ENCODE results near the gene PTTG1.
"Not testable (repeated sequence)": the region's sequence is repeated elsewhere in the genome, so short reads cannot be mapped to it uniquely, and the experiment has no call there.

PTTG1 gene

GRCh38 chr5:160419458-160420330 is 2.0 kb upstream of the PTTG1 start:
- peak; percentile 4 for DNase-seq
- in situ Hi-C loops (cut with HindIII; ENCODE audit: low pct_ligation_motif_present, low pct_unique_long_range_greater_than_20kb, low sequenced_read_pairs) = no loop called here

- in situ Hi-C loops (cut with HindIII; ENCODE audit: low pct_ligation_motif_present, low pct_unique_long_range_greater_than_20kb, low sequenced_read_pairs) = no loop called here
- no peak for DNase-seq
Measured at GRCh38 chr5:160420331-160420610, 1.4 kb upstream of the PTTG1 start.

DNA sequence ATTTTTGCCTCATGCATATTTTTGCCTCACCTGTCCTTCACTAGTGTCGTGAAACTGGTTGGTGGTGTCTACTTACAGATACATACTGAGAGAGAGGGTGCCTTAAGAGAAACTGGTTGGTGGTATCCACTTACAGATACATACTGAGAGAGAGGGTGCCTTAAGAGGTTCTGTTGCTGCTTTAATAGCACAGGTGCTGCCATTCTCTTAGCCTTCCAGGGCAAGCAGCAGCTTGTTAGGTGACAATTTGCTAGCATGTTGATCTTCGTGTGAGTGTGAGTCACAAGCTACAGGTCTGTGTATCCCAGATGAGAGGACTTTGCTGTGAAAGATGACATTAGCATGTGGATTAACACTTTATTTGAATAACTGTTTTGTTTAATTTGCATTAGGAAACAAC is 1.4 kb downstream of the PTTG1 start:
- DNase-seq = no peak

DNA sequence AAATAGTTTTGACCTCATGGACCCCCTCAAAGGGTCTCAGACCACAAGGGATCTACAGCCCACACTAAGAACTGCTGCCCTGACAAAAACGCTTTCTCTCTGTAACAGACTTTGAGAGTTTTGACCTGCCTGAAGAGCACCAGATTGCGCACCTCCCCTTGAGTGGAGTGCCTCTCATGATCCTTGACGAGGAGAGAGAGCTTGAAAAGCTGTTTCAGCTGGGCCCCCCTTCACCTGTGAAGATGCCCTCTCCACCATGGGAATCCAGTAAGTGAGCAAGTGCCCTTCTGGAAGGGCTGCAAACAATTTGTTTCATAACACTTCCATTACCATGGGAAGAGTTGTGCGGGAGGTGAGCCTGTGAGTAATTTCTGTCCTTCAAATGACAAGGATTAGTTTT is 6.0 kb downstream of the PTTG1 start:
- in situ Hi-C loops (cut with HindIII; ENCODE audit: low pct_ligation_motif_present, low pct_unique_long_range_greater_than_20kb, low sequenced_read_pairs) = no loop called here
- DNase-seq = no peak

More for the DNA sequence above, 1.4 kb downstream of the PTTG1 start:
- in situ Hi-C loops (cut with HindIII; ENCODE audit: low pct_ligation_motif_present, low pct_unique_long_range_greater_than_20kb, low sequenced_read_pairs) = no loop called here

DNA sequence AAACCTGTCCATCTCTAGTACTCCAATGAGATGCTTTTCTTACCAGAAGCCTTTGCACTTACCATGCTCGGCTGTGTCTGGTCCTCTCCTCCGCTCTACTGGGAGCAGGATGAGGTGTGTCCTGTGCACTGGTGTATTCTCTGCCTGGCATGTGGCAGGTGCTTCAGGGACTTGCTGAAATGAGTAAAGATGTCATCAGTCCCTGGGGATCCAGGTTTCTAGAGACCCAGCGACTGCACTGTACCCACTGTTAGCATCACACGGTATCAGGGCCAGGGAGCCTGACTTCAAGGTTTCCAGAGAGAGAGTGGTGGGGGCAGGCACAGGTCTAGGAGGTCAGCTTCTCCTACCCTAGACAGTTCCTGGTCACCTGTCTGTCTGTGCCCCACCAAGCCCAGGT is 10.5 kb downstream of the PTTG1 start:
- DNase-seq = no peak
- in situ Hi-C loops (cut with HindIII; ENCODE audit: low pct_ligation_motif_present, low pct_unique_long_range_greater_than_20kb, low sequenced_read_pairs) = no loop called here

GRCh38 chr5:160432787-160433186 is 11.1 kb downstream of the PTTG1 start:
- in situ Hi-C loops (cut with HindIII; ENCODE audit: low pct_ligation_motif_present, low pct_unique_long_range_greater_than_20kb, low sequenced_read_pairs) = no loop called here
- DNase-seq = no peak

DNA sequence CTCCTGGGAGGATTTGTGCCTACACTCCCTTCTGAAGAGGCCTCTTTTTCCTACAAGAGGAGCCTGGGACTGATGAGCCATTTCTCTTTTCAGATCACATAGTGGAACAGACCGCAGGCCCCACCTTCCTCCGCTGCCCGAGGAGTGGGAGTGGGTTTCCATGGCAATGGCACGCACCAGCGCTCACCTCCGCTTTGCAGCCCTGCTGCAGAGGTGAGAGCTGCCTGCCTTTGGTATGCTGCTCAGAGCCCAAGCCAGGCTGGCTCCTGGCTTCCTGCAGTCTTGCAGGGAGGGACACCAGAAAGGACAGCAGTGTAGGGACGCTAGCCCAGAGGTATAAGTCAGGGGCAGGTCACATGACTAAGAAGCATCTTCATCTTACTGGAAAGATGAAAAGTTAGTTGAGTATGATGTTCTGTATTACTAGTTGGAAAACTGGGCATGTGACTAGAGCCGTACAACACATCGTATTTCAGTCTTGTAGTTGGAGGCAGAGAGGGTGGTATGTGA is 12.4 kb downstream of the PTTG1 start:
- peak; percentile 87 for DNase-seq
- in situ Hi-C loops (cut with HindIII; ENCODE audit: low pct_ligation_motif_present, low pct_unique_long_range_greater_than_20kb, low sequenced_read_pairs) = no loop called here

GRCh38 chr5:160435532-160435931 is 13.9 kb downstream of the PTTG1 start:
- DNase-seq = no peak
- in situ Hi-C loops (cut with HindIII; ENCODE audit: low pct_ligation_motif_present, low pct_unique_long_range_greater_than_20kb, low sequenced_read_pairs) = no loop called here

DNA sequence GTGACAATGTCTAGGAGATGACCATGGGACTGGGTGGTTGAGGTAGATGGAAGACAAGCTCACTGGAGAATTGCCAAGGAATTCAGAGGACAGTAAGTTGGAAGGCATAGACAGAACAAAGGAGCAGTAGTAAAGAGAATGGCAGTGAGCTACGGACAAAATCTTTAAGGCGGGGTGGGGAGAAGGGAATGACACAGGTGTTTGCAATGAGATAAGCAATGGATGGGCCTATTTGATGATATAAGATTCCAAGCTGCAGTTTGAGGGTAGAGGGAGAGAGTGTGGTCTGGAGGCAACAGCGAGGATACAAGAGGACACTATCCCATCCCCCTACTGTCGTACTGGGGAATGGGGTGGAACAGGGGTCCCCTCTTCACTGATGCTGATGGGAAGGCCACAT is 14.4 kb downstream of the PTTG1 start:
- in situ Hi-C loops (cut with HindIII; ENCODE audit: low pct_ligation_motif_present, low pct_unique_long_range_greater_than_20kb, low sequenced_read_pairs) = no loop called here
- no peak for DNase-seq

DNA sequence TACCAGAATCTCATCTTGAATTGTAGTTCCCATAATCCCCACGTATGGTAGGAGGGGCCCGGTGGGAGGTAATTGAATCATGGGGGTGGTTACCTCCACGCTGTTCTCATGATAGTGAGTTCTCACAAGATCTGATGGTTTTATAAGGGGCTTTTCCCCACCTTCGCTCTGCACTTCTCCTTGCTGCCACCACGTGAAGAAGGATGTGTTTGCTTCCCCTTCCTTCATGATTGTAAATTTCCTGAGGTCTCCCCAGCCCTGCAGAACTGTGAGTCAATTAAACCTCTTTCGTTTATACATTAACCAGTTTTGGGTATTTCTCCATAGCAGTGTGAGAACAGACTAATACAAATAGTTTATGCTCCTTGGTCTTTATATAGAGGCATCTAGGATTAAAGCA is 15.0 kb downstream of the PTTG1 start:
- in situ Hi-C loops (cut with HindIII; ENCODE audit: low pct_ligation_motif_present, low pct_unique_long_range_greater_than_20kb, low sequenced_read_pairs) = not testable (repeated sequence)
- DNase-seq = peak; percentile 11

- in situ Hi-C loops (cut with HindIII; ENCODE audit: low pct_ligation_motif_present, low pct_unique_long_range_greater_than_20kb, low sequenced_read_pairs) = no loop called here
- no peak for DNase-seq
Measured at GRCh38 chr5:160437271-160437670, 15.6 kb downstream of the PTTG1 start.

- peak; percentile 54 for DNase-seq
- in situ Hi-C loops (cut with HindIII; ENCODE audit: low pct_ligation_motif_present, low pct_unique_long_range_greater_than_20kb, low sequenced_read_pairs) = no loop called here
Measured at GRCh38 chr5:160438316-160439204, 16.9 kb downstream of the PTTG1 start.

GRCh38 chr5:160439205-160439600 is 17.5 kb downstream of the PTTG1 start:
- in situ Hi-C loops (cut with HindIII; ENCODE audit: low pct_ligation_motif_present, low pct_unique_long_range_greater_than_20kb, low sequenced_read_pairs) = no loop called here
- DNase-seq = peak; percentile 69

GRCh38 chr5:160441311-160441781 is 19.7 kb downstream of the PTTG1 start:
- DNase-seq = no peak
- in situ Hi-C loops (cut with HindIII; ENCODE audit: low pct_ligation_motif_present, low pct_unique_long_range_greater_than_20kb, low sequenced_read_pairs) = no loop called here

DNA sequence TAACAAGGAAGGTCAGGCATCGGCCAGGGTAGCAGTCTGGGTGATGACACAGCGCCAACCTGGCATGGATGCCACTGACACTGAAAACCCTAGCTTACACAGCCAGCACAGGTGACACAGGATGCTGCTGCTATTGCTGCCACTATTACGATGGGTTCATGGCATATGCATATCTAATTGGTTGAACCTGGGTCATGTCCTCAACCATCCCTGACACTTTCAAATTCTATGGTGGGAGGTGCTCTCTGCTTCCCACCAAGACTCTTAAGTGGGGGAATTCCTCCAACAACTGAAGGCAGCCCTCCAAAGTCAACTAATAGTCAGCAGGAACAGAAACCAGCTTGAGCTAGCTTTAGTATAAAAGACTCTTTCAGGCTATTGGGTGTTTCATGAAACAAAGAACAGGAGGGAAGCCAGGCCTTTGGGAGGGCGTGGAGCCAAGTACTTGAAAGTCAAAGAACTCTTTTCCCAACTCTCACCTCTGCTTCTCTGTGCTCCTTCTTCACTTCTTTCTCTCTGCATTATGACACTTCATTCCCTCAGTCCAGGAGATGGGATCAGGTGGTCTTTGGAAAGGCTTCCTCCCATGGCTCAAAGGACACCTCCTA is 21.3 kb downstream of the PTTG1 start:
- no peak for DNase-seq
- in situ Hi-C loops (cut with HindIII; ENCODE audit: low pct_ligation_motif_present, low pct_unique_long_range_greater_than_20kb, low sequenced_read_pairs) = no loop called here

GRCh38 chr5:160444407-160444806 is 22.8 kb downstream of the PTTG1 start:
- in situ Hi-C loops (cut with HindIII; ENCODE audit: low pct_ligation_motif_present, low pct_unique_long_range_greater_than_20kb, low sequenced_read_pairs) = no loop called here
- DNase-seq = no peak

- no peak for DNase-seq
- in situ Hi-C loops (cut with HindIII; ENCODE audit: low pct_ligation_motif_present, low pct_unique_long_range_greater_than_20kb, low sequenced_read_pairs) = no loop called here
Measured at GRCh38 chr5:160445132-160445531, 23.5 kb downstream of the PTTG1 start.

DNA sequence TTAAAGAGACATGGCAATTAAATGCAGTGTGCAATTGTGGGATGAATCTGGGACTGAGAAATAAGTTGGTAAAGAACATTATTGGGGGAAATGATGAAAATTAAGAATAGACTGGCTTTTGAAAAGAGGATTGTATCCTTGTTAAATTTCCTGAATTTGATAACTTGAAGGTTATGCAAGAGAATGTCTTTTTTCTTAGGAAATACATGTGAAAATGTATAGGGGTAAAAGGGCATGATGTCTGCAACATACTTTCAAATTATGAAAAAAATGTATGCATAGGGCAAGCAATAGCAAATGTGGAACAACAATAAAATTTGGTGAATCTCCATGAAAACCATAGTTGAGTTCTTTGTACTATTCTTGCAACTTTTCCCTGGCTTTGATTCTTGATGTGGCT is 24.1 kb downstream of the PTTG1 start:
- no peak for DNase-seq

DNA sequence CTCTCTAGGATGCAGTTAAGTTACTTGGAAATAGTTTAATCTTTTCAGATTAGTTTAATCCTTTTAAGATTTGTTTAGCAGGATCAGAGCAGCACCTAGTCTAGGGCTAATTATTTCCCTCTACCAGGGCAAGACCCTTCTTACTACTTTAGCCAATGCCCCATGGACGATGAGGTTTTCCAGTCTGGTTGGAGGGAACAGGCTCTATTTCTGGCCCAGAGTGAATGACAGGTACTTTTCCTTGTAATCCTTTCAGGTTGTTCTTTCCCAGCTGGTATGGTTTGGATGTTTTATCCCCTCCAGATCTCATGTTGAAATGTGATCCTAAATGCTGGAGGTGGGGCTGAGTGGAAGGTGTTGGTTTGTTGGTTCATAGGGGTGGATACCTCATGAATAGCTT is 27.2 kb downstream of the PTTG1 start:
- no peak for DNase-seq
- in situ Hi-C loops (cut with HindIII; ENCODE audit: low pct_ligation_motif_present, low pct_unique_long_range_greater_than_20kb, low sequenced_read_pairs) = no loop called here

More for the DNA sequence above, 24.1 kb downstream of the PTTG1 start:
- in situ Hi-C loops (cut with HindIII; ENCODE audit: low pct_ligation_motif_present, low pct_unique_long_range_greater_than_20kb, low sequenced_read_pairs) = no loop called here

Data from ACHN (cell line).